Left renal cortex interstitium (tissue), 4 donors: ENCODE measurements around the gene LRFN3. TPM values are rescaled to one million over a fixed set of nuclear protein-coding genes. Genes with fewer than 3 reads are reported as not detected.
"Not testable (repeated sequence)": the region's sequence is repeated elsewhere in the genome, so short reads cannot be mapped to it uniquely, and the experiment has no call there.

Source experiments
- DNase-seq, 4 donors: peaks; one replicate each; pipeline ENCODE4 v3.0.0-alpha.2; 2013; ENCODE audit warnings: low read depth in 4 of 4, low spot score in 2 of 4, missing footprints in 1 of 4
- polyA plus RNA-seq, 4 donors: library from polyadenylated mRNA; unstranded; fragments of 120-200 nt; gene quantifications; one replicate each; pipeline ENCODE4 v1.2.1, GENCODE V29; 2013; ENCODE audit not compliant: insufficient read length in 4 of 4

The LRFN3 gene
- polyA plus RNA-seq, 4 donors = 8.6 to 19.9 (median 14.3) TPM

DNA sequence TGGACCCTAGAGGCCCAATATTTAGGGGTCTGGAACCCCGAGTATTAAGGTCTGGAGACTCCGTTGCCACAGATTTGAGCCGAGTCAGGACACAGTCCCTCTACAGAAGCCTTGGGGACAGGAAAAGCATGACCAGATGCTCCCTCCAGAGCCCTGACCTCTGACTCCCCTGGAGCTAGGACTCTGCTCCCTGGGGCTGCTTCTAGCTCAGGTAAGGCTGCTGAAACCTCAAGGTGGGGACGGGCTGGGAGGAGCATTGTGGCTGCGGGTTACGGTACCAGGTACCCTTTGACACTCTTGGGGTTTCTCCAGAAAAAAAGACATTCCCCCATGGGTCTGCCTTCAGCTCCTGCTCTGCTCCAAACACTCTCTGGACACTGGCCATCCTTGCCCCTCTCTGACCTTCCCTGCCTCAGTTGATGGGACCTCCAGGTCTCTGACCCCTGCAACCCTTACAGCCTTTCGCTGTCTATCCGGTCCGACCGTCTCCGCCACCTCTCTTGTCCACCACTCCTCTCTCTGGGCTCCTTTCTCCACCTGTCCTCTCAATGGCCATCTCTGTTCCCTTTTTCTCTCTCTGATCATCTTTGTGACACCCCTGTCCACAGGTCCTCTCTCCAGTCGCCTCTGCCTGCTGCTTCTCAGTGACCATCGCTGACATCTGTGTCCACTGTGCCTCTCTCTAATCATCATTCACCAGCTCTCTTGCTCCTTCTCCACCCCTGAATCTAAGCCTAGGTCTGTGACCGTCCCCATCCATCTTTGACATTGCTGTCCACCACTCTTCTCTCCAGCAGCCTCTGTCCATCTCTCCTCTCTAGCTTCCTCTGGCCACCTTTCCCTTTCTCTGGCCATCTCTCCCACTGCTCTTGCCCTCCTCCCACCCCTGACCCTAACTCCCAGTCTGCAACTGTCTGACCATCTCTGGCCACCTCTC, 1.4 kb downstream of the LRFN3 start:
- DNase-seq = no peak

- no peak for DNase-seq
Measured at GRCh38 chr19:35938282-35939224, 2.4 kb downstream of the LRFN3 start.

DNA sequence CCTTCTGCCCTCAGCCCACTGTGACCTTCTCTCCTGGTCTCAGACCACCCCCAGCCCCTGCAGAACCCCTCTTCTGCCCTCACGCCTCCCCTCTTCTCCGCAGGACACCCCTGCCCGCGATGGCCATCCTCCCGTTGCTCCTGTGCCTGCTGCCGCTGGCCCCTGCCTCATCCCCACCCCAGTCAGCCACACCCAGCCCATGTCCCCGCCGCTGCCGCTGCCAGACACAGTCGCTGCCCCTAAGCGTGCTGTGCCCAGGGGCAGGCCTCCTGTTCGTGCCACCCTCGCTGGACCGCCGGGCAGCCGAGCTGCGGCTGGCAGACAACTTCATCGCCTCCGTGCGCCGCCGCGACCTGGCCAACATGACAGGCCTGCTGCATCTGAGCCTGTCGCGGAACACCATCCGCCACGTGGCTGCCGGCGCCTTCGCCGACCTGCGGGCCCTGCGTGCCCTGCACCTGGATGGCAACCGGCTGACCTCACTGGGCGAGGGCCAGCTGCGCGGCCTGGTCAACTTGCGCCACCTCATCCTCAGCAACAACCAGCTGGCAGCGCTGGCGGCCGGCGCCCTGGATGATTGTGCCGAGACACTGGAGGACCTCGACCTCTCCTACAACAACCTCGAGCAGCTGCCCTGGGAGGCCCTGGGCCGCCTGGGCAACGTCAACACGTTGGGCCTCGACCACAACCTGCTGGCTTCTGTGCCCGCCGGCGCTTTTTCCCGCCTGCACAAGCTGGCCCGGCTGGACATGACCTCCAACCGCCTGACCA, 3.3 kb downstream of the LRFN3 start:
- DNase-seq = no peak

GRCh38 chr19:35940078-35940775, 4.1 kb downstream of the LRFN3 start:
- DNase-seq = no peak

- no peak for DNase-seq
Measured at GRCh38 chr19:35940839-35941238, 4.7 kb downstream of the LRFN3 start.

- DNase-seq = no peak
Measured at GRCh38 chr19:35942235-35942634, 6.1 kb downstream of the LRFN3 start.

DNA sequence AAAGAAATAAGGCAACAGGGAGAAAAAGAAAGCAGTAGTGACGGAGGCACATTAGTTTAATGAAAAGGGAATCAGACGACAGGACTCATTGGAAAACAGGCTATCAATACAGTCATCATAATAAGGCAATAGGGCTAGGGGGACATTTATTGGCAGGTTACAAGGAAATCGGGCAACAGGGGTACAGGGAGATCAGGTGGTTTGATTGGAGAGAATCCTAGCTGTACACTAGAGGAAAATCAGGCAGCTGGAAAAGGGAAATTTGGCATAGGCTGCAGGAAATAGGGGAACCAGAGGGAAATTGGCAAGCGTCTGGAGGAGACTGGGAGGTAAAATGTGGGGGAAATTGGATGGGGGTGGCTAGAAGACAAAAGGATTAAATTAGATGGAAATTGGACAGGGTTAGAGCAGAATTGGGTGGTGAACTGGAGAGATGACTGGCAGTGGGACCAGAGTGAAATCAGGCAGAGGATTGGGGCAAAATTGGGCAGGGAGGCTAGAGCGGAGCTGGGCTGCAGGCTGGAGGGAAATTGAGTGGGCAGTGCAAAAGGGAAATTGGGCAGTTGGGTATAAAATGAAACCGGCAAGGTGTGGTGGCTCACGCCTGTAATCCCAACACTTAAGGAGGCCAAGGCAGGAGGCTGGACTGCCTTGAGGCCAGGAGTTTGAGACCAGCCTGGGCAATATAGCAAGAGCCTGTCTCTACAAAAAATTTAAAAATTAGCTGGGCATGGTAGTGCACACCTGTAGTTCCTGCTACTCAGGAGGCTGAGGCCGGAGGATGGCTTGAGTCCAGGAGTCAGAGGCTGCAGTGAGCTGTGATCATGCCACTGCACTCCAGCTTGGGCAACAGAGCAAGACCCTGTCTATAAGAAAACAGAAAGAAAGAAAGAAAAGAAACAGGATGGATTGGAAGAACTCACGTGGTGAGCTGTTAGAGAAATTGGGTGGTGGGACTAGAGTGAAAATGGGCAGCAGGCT, 7.4 kb downstream of the LRFN3 start:
- DNase-seq = no peak

DNA sequence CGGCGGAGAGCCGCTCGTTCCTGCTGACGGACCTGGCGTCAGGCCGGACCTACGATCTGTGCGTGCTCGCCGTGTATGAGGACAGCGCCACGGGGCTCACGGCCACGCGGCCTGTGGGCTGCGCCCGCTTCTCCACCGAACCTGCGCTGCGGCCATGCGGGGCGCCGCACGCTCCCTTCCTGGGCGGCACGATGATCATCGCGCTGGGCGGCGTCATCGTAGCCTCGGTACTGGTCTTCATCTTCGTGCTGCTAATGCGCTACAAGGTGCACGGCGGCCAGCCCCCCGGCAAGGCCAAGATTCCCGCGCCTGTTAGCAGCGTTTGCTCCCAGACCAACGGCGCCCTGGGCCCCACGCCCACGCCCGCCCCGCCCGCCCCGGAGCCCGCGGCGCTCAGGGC, 8.4 kb downstream of the LRFN3 start:
- no peak for DNase-seq

DNA sequence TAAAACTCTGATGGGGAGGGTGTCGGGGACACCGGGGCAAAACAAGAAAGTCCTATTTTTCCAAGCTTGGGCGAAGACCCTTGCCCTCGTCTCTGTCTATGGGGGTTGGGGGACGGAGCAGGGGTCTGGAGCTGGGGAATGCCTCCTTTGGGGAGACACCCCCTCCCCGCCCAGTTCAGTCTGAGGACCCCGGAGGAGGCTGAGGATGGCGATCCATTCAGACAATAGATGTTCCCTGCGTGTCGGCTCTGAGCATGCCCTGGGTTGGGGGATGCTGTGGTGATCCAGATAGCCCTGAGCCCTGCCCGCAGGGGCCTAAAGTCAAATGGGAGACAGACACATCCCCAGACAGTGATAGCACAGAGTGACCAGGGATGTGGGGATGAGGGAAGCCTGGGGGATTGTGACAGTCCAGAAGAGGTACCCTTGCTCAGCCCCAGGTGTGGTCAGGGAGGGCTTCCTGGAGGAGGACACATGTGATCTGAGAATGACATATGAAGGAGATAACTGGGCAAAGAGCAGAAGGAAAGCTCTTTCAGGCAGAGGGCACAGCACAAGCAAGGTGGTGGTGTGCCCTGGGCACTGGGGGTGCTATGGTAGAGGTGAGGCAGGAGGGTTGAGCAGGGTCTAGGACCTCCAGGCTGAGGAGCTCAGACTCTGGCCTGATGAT, 9.1 kb downstream of the LRFN3 start:
- DNase-seq = no peak

DNA sequence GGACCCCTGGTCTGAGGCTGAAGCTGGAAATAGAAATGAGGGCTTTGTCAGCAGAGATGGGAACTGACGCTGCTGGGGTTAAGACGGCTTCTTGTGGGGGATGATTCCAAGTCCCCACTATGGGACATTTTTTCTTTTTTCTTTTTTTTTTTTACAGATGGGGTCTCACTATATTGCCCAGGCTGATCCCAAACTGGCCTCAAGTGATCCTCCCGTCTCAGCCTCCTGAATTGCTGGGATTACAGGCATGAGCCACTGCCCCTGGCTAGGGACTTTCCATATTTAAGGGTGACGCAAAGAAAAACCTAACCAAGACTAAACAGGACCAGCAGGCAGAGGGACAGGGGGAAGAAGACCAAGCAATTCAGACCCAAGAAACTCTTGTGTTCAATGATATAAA, 10.0 kb downstream of the LRFN3 start:
- no peak for DNase-seq

DNA sequence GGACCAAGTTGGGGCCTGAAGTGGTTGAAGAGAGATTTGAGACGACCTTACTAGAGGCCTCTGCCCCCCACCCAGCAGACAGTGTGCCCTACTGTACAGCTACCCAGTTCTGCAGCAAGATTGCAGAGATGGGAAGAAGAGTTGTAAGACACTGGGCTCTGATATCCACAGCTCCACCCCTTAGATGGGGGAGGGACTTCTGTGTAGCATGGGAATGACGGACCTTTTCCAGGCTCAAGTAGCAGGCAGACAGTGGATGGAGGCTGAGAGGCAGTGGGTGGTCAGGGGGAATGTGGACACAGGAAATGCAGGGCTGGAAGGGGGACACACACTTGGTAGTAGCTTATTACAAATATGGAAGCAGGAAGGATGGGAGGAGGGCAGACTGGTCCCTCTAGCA, 13.0 kb downstream of the LRFN3 start:
- DNase-seq = no peak

DNA sequence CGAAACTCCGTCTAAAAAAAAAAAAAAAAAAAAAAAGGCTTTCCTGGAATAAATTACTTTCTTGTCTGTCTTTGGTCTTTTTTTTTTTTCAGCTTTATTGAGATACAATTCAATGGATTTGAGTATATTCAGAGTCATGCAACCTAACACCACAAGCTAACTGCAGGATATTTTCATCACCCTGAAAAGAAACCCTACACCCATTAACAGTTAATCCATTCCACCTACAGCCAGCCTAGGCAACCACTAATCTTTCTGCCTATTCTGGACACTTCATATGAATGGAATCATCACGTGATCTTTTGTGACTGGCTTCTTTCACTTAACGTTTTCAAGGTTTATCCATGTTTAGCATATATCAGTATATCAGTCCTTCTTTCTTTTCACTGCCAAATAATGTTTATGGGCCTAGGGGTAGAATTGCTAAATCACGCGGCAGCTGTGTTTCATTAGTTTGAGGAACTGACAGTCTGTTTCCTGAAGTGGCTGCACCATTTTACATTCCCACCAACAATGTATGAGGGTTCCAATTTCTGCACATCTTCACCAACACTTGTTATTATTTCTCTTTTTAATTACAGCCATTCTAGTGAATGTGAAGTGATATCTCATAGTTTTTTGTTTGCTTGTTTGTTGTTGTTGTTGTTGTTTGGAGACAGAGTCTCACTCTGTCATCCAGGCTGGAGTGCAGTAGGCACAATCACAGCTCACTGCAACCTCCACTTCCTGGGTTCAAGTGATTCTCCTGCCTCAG, 19.9 kb downstream of the LRFN3 start:
- no peak for DNase-seq

GRCh38 chr19:35957411-35957810, 21.2 kb downstream of the LRFN3 start:
- DNase-seq = not testable (repeated sequence)

- no peak for DNase-seq
Measured at GRCh38 chr19:35958660-35959039, 22.5 kb downstream of the LRFN3 start.

- no peak for DNase-seq
Measured at GRCh38 chr19:35959040-35959967, 23.1 kb downstream of the LRFN3 start.

DNA sequence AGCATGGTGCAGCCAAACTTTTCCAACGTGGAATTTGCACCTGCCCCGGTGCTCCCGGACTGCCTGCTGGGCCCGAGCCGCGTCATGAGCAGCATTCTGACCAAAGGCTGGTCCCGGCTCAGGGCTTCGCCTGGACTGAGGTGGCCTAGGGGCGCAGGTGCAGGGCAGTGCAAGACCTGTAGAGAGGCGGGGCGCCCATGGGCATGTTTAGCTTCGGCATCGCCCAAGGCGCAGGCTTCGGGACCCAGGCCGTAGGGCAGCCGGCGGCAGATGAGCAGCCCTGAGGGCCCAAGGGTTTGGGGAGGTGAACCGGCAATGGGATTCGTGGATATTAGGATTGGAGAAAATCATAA, 23.8 kb downstream of the LRFN3 start:
- DNase-seq = no peak
